Measurements from ENCODE around the gene ZNF512. TPM values are rescaled to one million over a fixed set of nuclear protein-coding genes. Genes with fewer than 3 reads are reported as not detected.

ZNF512 gene
- total RNA-seq, 1 donor = 32.2 TPM

- DNase-seq (ENCODE audit: low read depth) = no peak
- TF ChIP-seq, protein P1, sequence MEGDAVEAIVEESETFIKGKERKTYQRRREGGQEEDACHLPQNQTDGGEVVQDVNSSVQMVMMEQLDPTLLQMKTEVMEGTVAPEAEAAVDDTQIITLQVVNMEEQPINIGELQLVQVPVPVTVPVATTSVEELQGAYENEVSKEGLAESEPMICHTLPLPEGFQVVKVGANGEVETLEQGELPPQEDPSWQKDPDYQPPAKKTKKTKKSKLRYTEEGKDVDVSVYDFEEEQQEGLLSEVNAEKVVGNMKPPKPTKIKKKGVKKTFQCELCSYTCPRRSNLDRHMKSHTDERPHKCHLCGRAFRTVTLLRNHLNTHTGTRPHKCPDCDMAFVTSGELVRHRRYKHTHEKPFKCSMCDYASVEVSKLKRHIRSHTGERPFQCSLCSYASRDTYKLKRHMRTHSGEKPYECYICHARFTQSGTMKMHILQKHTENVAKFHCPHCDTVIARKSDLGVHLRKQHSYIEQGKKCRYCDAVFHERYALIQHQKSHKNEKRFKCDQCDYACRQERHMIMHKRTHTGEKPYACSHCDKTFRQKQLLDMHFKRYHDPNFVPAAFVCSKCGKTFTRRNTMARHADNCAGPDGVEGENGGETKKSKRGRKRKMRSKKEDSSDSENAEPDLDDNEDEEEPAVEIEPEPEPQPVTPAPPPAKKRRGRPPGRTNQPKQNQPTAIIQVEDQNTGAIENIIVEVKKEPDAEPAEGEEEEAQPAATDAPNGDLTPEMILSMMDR (IDR thresholded peaks at IDR 0.05; ENCODE audit: insufficient read depth, low read length) = no peak
- H3K4me3 ChIP-seq (ENCODE audit: low read depth, low read length) = peak overlapping the region; percentile 82
Measured at GRCh38 chr2:27664622-27665363, 82.0 kb downstream of the ZNF512 start.

- TF ChIP-seq, protein P1 (IDR thresholded peaks at IDR 0.05; ENCODE audit: insufficient read depth, low read length) = no peak
- H3K4me3 ChIP-seq (ENCODE audit: low read depth, low read length) = no peak overlapping the region
- DNase-seq (ENCODE audit: low read depth) = no peak
Measured at GRCh38 chr2:27667446-27667845, 84.6 kb downstream of the ZNF512 start.

- TF ChIP-seq, protein P1 (IDR thresholded peaks at IDR 0.05; ENCODE audit: insufficient read depth, low read length) = no peak
- H3K4me3 ChIP-seq (ENCODE audit: low read depth, low read length) = no peak overlapping the region
- DNase-seq (ENCODE audit: low read depth) = no peak
Measured at GRCh38 chr2:27671235-27671634, 88.4 kb downstream of the ZNF512 start.

Small RNA genes within 50 kb of the gene (small RNA-seq; reads per million reads assigned to genes)
- gene RF00340 = not detected

Other genes starting within 250 kb of the ZNF512 start
- gene GTF3C2, start 226.3 kb upstream of the ZNF512 start, total RNA-seq (ENCODE audit: low replicate concordance) = 27.2 and 33.4 TPM in 2 replicates
- gene EIF2B4, start 212.7 kb upstream of the ZNF512 start, total RNA-seq (ENCODE audit: low replicate concordance) = 28.5 and 29.7 TPM in 2 replicates
- 102 and 125 TPM in 2 replicates for gene SNX17, start 212.4 kb upstream of the ZNF512 start, total RNA-seq (ENCODE audit: low replicate concordance)
- gene ZNF513, start 202.3 kb upstream of the ZNF512 start, total RNA-seq (ENCODE audit: low replicate concordance) = 7.3 and 19.2 TPM in 2 replicates
- 62.2 and 146 TPM in 2 replicates for gene PPM1G, start 173.5 kb upstream of the ZNF512 start, total RNA-seq (ENCODE audit: low replicate concordance)
- 40.1 and 118 TPM in 2 replicates for gene NRBP1, start 154.4 kb upstream of the ZNF512 start, total RNA-seq (ENCODE audit: low replicate concordance)
- gene KRTCAP3, start 140.7 kb upstream of the ZNF512 start, total RNA-seq (ENCODE audit: low replicate concordance) = not detected in 2 replicates
- gene IFT172, start 93.3 kb upstream of the ZNF512 start, total RNA-seq (ENCODE audit: low replicate concordance) = 24.4 and 25.7 TPM in 2 replicates
- gene FNDC4, start 87.8 kb upstream of the ZNF512 start, total RNA-seq (ENCODE audit: low replicate concordance) = 7.3 and 45.8 TPM in 2 replicates
- gene GCKR, start 86.2 kb upstream of the ZNF512 start, total RNA-seq (ENCODE audit: low replicate concordance) = 4.5 and 4.9 TPM in 2 replicates
- 3.6 and 7.0 TPM in 2 replicates for gene CCDC121, start 46.0 kb downstream of the ZNF512 start, total RNA-seq (ENCODE audit: low replicate concordance)
- gene GPN1, start 46.0 kb downstream of the ZNF512 start, total RNA-seq (ENCODE audit: low replicate concordance) = 40.2 and 49.0 TPM in 2 replicates
- gene SUPT7L, start 80.6 kb downstream of the ZNF512 start, total RNA-seq (ENCODE audit: low replicate concordance) = 14.0 and 36.7 TPM in 2 replicates
- gene SLC4A1AP, start 80.8 kb downstream of the ZNF512 start, total RNA-seq (ENCODE audit: low replicate concordance) = 25.9 and 70.6 TPM in 2 replicates
- gene MRPL33, start 188.7 kb downstream of the ZNF512 start, total RNA-seq (ENCODE audit: low replicate concordance) = 100 and 109 TPM in 2 replicates

All from fibroblast of the aortic adventitia (primary cell).